CD4-positive, alpha-beta T cell treated with Interleukin-17A for 4 hours (primary cell): Measurements from ENCODE around the gene FNTB.

Experiments used
- DNase-seq: peaks from one replicate; pipeline ENCODE4 v3.0.0-alpha.2; 2020; ENCODE audit warnings: mixed read lengths

FNTB gene

GRCh38 chr14:64983439-64984310, 3.0 kb upstream of the FNTB start:
- DNase-seq: peak; percentile 59

GRCh38 chr14:64987438-64987767, 708 bp downstream of the FNTB start:
- no peak for DNase-seq

DNA sequence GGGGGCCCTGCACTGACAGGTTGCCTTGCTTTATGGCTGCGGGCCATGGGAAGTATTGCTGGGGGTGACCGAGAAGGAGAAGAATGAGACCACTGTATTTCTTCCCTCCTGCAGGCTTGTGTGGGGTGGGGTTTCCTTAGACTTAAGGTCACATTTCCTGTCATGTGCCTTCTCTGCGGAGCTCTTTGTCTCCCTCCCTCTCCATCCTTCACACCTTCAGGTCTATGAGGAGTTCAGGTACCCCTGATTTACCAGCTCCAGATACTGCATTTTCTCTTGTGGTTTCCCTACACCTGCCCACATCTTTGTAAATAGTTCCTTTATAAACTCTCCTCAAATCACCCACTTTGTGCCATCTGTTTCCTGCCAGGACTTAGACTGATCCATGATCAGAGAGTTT, 3.6 kb downstream of the FNTB start:
- peak; percentile 50 for DNase-seq

DNA sequence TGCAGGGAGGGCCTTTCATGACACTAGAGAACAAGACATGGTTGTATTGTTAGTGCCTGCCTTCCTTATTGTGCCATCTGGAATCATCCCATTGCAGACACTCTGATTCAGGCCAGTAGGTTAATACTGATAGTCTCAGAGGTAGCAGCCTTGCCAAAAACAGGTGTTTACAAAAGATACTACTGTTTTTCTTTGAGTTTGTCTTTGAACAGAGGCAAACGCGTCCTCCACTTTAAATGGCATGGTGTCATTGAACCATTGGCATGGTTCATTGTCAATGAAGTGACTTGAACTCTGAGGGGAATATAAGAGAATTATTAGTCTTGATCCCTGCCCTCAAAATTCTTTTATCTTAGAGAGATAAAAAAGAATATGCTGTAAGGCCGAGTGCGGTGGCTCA, 4.2 kb downstream of the FNTB start:
- DNase-seq: no peak

- no peak for DNase-seq
Measured at GRCh38 chr14:64992328-64992885, 5.7 kb downstream of the FNTB start.

DNA sequence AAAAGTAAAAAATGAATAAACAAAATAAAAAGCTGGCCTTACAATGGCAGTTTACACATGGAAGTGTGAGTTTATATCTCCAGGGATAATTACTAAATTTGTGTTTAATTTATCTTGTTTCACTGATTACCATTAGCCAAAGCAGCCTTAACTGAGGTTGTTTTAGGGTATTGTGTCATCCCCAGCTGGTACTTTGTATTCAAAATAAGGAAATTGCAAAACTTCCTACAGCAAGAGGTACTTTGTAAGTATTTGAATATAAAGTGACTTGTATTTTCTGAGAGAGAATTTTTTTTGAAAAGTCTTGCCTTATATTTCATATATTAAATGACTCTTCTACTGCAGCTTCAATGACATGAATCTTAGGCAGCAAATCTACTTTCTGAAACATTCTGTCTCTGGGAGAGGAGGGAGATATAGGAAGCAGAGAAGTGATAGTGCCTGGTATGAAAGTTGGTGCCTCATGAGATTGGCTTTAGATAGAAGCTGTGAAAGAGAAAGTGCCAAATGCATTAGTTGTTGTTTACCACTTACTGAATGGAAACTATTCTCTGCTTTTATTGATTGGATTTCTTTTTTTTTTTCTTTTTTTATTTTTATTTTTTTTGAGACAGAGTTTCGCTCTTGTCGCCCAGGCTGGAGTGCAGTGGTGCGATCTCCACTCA, 6.7 kb downstream of the FNTB start:
- DNase-seq: no peak

- DNase-seq: no peak
Measured at GRCh38 chr14:64994540-64994939, 7.8 kb downstream of the FNTB start.

DNA sequence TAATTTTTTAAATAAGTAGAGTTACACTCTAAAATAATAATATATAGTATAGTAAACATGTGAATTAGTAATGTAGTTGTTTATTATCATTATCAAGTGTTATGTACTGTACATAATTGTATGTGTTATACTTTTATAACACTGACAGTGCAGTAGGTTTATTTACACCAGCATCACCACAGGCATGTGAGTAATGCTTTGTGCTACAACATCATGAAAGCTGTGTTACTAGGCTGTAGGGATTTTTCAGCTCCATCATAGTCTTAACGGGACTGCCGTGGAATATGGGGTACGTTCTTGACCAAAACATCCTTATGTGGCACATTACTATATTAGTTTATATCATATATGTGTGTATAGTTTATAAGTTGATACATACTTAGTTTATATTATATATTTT, 8.6 kb downstream of the FNTB start:
- DNase-seq: no peak

GRCh38 chr14:64997108-64997794, 10.6 kb downstream of the FNTB start:
- peak; percentile 36 for DNase-seq

DNA sequence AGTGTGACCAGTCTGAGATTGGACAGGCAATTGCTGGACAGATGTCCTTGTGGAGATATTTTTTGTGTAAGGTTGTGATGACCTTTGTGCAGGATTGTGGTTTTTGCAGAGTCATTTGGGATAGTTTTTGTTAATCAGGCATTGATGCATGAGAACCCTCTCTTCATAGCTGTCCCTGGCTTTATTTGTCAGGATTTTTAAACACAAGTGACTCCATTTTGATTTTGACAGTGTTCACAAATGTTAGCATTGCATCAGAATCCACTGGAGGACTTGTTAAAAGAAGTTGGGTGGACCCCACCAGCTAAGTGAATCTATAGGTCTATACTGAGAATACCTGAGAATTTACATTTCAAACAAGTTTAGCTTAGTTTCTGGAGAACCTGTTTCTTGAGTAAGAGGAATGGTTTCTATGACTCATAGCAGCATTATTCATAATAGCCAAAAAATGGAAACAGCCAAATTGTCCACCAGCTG, 11.8 kb downstream of the FNTB start:
- DNase-seq: no peak

DNA sequence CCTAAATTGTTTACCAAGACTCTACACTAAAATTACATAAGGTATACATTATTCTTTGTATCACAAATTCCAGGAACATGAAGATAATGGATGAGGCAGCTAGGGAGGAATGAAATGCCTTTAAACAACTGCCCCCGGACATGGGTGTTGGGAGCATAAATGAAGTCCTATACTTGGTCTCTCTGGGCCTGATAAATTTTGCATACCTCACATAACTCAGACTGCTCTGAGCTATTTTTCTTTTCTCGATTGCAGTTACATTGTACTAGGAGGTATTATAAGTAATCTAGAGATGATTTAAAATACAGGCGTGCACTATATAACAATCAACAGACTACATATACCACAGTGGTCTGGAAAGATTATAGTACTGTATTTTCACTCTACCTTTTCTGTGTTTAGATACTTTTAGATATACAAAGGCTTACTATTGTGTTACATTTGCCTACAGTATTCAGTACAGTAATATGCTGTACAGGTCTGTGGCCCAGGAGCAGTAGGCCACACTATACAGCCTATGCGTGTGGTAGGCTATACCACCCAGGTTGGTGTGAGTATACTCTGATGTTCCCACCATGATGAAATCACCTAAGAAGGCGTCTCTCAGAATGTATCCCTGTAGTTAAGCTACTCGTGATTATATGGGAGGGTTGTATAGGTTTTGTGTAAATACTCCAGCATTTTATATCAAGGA, 14.3 kb downstream of the FNTB start:
- no peak for DNase-seq

DNA sequence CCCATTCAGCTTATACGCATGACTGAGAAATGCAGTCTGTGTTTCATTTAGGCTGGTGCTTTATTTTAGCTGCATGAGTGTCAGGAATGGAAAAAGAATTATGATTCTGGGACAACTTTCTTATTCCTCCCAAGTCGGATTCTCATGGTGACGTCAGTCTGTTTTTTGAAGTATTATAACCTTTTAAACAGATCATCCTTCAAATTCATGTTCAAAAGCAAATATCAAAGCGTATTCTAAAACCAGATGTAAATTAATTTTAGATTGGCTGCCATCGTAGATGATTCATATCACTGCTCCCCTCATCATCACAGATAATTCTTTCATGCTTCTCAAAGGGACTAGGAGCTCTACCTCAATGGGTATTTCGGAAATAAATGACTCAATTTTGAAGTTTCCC, 15.0 kb downstream of the FNTB start:
- no peak for DNase-seq

GRCh38 chr14:65002586-65003210, 16.0 kb downstream of the FNTB start:
- no peak for DNase-seq

- no peak for DNase-seq
Measured at GRCh38 chr14:65003394-65003793, 16.7 kb downstream of the FNTB start.

GRCh38 chr14:65006261-65006721, 19.6 kb downstream of the FNTB start:
- DNase-seq: no peak

DNA sequence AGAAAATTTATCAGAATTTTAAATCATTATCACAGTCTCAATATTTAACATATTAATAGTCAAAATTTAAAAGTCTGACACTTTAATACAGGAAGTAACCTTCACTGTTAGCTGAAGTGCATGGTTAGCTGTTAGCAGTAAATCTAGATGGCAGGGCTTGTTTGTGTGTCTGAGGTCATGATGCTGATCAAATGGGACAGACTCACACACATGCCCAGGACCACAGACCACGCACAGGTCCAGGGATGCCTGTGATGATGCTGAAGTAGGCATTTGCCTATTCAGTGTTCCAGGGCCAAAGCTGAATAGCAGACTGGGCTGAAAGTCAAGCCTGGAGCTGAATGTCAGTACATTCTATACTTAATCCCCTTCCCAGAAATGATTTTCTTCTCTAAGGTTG, 20.5 kb downstream of the FNTB start:
- no peak for DNase-seq

DNA sequence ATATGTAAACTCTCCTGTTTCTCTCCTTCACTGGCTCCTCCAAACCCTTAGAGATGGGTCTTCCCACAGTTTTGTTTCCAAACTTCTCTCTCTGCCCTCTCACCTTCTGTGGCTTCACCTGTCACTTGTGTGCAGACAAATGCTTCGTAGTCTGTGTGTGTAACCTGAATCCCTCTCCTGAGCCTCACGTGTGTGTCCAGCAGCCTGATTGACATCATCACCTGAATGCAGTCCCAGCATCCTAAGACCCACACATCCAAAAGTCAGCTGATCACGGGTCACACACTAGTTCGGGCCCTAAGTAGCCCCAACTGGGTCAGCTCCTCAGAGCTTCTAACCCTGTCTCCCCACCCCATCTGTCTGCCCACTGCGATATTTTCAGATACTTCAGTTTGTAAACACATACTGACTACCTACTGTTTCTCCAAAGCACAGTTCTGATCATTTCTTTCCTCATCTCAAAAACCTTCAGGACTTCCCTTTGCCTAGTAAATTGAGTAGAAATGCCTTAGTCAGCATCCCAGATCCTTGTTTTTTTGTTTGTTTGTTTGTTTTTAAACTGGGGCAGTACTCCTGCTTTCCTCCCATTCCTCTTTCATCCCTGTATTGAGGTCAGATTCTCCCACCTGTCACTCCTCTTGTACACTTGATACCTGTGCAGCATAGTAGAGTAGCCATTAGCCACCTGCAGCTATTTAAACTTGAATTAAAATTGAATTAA, 23.7 kb downstream of the FNTB start:
- no peak for DNase-seq

- DNase-seq: no peak
Measured at GRCh38 chr14:65011538-65011937, 24.8 kb downstream of the FNTB start.

DNA sequence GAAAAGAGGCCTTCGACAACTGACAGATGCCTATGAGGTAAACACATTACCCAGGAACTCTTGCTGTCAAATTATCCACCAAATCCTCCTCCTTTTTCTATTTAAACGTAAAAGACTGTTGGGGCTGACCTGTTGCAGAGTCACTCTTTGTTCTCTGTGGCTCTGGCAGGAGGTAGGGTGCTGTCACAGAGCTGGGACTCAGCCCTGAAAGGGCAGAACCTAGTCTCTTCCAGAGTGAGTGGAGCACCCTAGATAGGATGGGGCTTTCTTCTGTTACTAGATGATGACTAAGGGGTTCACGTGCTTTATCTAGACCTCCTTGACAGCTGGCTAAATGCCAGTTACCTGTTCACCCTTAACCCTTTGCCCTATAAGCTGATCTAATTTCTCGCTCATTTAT, 25.7 kb downstream of the FNTB start:
- no peak for DNase-seq

- no peak for DNase-seq
Measured at GRCh38 chr14:65015391-65015790, 28.7 kb downstream of the FNTB start.

DNA sequence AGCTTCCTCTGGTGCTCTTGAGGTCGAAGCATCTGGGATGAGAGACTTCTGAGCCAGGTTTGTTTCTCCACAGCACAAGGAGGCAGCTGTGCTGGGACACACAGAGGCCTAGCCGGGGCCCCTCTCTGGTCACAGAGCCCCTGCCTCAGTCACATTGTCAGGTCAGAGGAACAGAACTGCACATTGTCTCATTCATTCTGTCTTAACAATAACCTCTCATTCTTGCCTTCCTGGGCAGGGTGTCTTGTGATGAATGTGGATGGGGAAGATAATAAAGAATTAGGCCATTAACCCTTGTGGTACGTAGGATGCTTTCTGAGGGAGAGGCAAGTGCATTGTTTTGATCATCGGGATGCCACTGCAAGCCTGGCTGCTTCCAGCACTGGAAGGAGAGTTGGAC, 29.8 kb downstream of the FNTB start:
- DNase-seq: no peak
